Transverse colon (tissue), 4 donors: ENCODE measurements around the gene HYPK. TPM values are rescaled to one million over a fixed set of nuclear protein-coding genes. Genes with fewer than 3 reads are reported as not detected.
A peak's percentile ranks its signal among the peaks of the same experiment; 100 is the strongest.

ENCODE experiments used
- DNase-seq: peaks from one replicate; pipeline ENCODE4 v3.0.0-alpha.2; 2019
- H3K27ac ChIP-seq, 4 donors: fragments of 200-600 bp; sonication (generic); 2 replicates each; pipeline ENCODE4 v1.5.1; 2016 to 2018; ENCODE audit warnings: inconsistent platforms in 4 of 4
- H3K27me3 ChIP-seq: fragments of 200-600 bp; sonication (generic); 2 replicates; pipeline ENCODE4 v1.5.1; 2017; ENCODE audit warnings: inconsistent platforms
- H3K36me3 ChIP-seq, 4 donors: fragments of 200-600 bp; sonication (generic); 2 replicates each; pipeline ENCODE4 v1.5.1; 2017 to 2019; ENCODE audit warnings: inconsistent platforms in 4 of 4
- H3K4me1 ChIP-seq, 4 donors: fragments of 200-600 bp; sonication (generic); 2 replicates each; pipeline ENCODE4 v1.5.1; 2017 to 2020; ENCODE audit warnings: inconsistent platforms in 4 of 4
- H3K4me3 ChIP-seq, 4 donors: fragments of 200-600 bp; sonication (generic); 1 replicate in 1 of 4; 2 replicates in 3 of 4; pipeline versions ENCODE4 v1.5.1 to v1.6.1; 2017 to 2019; ENCODE audit warnings: inconsistent platforms in 4 of 4
- H3K9me3 ChIP-seq, 2 donors: fragments of 200-600 bp; sonication (generic); 2 replicates each; pipeline ENCODE4 v1.5.1; 2017 to 2019; ENCODE audit warnings: inconsistent platforms in 2 of 2
- EP300 ChIP-seq: sonication (generic); formaldehyde crosslinking; IDR thresholded peaks from one replicate; pipeline ENCODE4 v1.6.1; 2017; ENCODE audit warnings: antibody characterized with exemption, low read depth
- POLR2A ChIP-seq: fragments of 450-650 bp; IDR thresholded peaks from one replicate; pipeline ENCODE4 v1.6.1; 2016; ENCODE audit warnings: antibody characterized with exemption, mild to moderate bottlenecking, moderate library complexity
- POLR2AphosphoS5 ChIP-seq, 3 donors: sonication (generic); formaldehyde crosslinking; IDR thresholded peaks; one replicate each; pipeline ENCODE4 v1.6.1; 2016; ENCODE audit warnings: antibody characterized with exemption in 3 of 3
- WGBS, 2 donors: methylation state at CpG; one replicate each; pipeline ENCODE4 v1.1.5; 2018; ENCODE audit warnings: low coverage in 1 of 2; 5-methylcytosine and 5-hydroxymethylcytosine counted together
- in situ Hi-C, 4 donors: fragments of 200-750 bp; cut with MboI; loops; one replicate each; pipeline versions ENCODE4 v1.15.0 to v1.15.1; 2017; ENCODE audit warnings: low sequenced_read_pairs in 3 of 4, low pct_ligation_motif_present in 1 of 4, low pct_unique_long_range_greater_than_20kb in 1 of 4
- intact Hi-C: fragments of 100-400 bp; cut with DNase I; formaldehyde crosslinking; loops from one replicate; pipeline ENCODE4 v1.15.1; 2023; ENCODE audit warnings: low total_unique reads
- total RNA-seq, 4 donors: library from RNA; depleted of rRNA; stranded (reverse); fragments of >200 nt; gene quantifications; one replicate each; pipeline ENCODE4 v1.1.0, GENCODE V29; 2016
- TF ChIP-seq, protein P1 (sequence below), 5 experiments: fragments of 200-600 bp in 3 of 5; fragments of 450-650 bp in 2 of 5; sonication (generic) in 3 of 5; IDR thresholded peaks; 1 replicate in 2 of 5; 2 replicates in 3 of 5; pipeline ENCODE4 v1.5.1; 2016 to 2017; ENCODE audit warnings: antibody characterized with exemption in 5 of 5, inconsistent platforms in 3 of 5, mild to moderate bottlenecking in 2 of 5, moderate library complexity in 1 of 5

The HYPK gene
- total RNA-seq, 4 donors from 2014 or later: 10.6 to 41.1 (median 27.5) TPM

GRCh38 chr15:43775411-43775965, 24.9 kb upstream of the HYPK start:
- DNase-seq: peak; percentile 89
- H3K4me3 ChIP-seq: peak overlapping the region in 3 of 4 donors; percentile 44 to 81 (median 74)
- peaks cover 0 to 33% (median 17%) of the 10 kb centered on the region in 4 donors for H3K4me1 ChIP-seq
- intact Hi-C loops: no loop called here
- WGBS, 2 donors: 42% methylated on average over 1 of the region's 1 CpG; no CpG with 5 or more reads in 1 of the 2 donors
- H3K9me3 ChIP-seq: no peaks in the 10 kb centered on the region
- TF ChIP-seq POLR2AphosphoS5 (IDR thresholded peaks at IDR 0.05): peak; percentile 56 to 92 (median 82)
- no peak for TF ChIP-seq EP300
- TF ChIP-seq POLR2A: peak; percentile 77
- TF ChIP-seq, protein P1, sequence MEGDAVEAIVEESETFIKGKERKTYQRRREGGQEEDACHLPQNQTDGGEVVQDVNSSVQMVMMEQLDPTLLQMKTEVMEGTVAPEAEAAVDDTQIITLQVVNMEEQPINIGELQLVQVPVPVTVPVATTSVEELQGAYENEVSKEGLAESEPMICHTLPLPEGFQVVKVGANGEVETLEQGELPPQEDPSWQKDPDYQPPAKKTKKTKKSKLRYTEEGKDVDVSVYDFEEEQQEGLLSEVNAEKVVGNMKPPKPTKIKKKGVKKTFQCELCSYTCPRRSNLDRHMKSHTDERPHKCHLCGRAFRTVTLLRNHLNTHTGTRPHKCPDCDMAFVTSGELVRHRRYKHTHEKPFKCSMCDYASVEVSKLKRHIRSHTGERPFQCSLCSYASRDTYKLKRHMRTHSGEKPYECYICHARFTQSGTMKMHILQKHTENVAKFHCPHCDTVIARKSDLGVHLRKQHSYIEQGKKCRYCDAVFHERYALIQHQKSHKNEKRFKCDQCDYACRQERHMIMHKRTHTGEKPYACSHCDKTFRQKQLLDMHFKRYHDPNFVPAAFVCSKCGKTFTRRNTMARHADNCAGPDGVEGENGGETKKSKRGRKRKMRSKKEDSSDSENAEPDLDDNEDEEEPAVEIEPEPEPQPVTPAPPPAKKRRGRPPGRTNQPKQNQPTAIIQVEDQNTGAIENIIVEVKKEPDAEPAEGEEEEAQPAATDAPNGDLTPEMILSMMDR (IDR thresholded peaks at IDR 0.05): peak; percentile 27 to 82 (median 52)
- H3K27ac ChIP-seq: peak overlapping the region; percentile 88 to 97 (median 92)
- in situ Hi-C loops: loop anchor here in 1 of 4 donors (25.0 kb wide), 1 partner anchor 288 kb away; the partner anchor contains the start of gene TP53BP1
- peaks cover 0 to 30% (median 14%) of the 10 kb centered on the region in 4 donors for H3K36me3 ChIP-seq
- H3K27me3 ChIP-seq: no peaks in the 10 kb centered on the region

- 27% methylated on average over 35 of the region's 35 CpGs; no CpG with 5 or more reads in 1 of the 2 donors for WGBS, 2 donors
- in situ Hi-C loops: loop anchor here in 1 of 4 donors (25.0 kb wide), 1 partner anchor 289 kb away; the partner anchor contains the start of gene TP53BP1
- H3K4me3 ChIP-seq: peak overlapping the region; percentile 44 to 81 (median 72)
Observed at GRCh38 chr15:43776101-43776717, 24.2 kb upstream of the HYPK start.

DNA sequence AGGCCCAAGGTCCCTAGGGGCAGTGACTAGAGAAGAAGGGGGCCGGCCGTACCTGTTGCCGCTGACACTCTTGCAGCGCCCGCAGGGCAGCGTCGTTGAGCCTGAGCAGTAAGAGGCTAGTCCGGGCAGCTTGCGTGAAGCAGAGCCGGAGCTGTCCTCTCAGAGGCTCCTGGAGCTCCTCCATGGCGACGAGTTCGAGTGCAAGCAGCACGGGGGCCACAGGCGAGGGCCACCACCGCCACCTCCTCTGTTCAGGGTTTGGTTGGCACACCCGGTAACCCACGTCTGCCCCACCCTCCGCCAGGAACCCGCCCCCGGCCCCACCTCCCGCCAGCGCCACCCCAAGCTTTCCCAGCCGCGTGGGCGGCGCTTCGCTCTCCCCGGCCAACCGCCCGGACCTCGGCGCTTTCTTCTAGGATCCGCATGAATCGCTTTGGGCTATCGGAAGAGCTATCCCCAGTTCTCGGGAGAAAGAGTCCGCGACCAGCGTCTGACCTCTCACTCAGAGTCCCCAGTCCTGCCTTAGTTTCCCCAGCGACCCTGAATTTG, 23.6 kb upstream of the HYPK start, which contains the start of gene ELL3:
Gene ELL3, minus strand, starts transcription at position 249 of the 549 bp plus-strand sequence. Its CDS starts 65 bp downstream, at position 184.
- 0% methylated on average over 28 of the region's 41 CpGs; no CpG with 5 or more reads in 1 of the 2 donors for WGBS, 2 donors
- intact Hi-C loops: no loop called here
- Histone ChIP-seq H3K9me3 (no peaks in the 10 kb centered on the region), H3K27ac (peak within 1 kb of the TSS; percentile 88 to 97 (median 92)), H3K4me3 (peak within 1 kb of the TSS; percentile 44 to 81 (median 72)), H3K36me3 (peaks cover 0 to 18% (median 8%) of the 10 kb centered on the region in 4 donors), H3K27me3 (no peaks in the 10 kb centered on the region), H3K4me1 (peaks cover 0 to 26% (median 15%) of the 10 kb centered on the region in 4 donors)
- TF ChIP-seq, protein P1 (IDR thresholded peaks at IDR 0.05): no peak
- peak; percentile 95 for TF ChIP-seq POLR2A
- TF ChIP-seq POLR2AphosphoS5 (IDR thresholded peaks at IDR 0.05): peak; percentile 93 to 95 (median 94)
- TF ChIP-seq EP300: no peak
- in situ Hi-C loops: loop anchor here in 1 of 4 donors (25.0 kb wide), 1 partner anchor 289 kb away; the partner anchor contains the start of gene TP53BP1
- peak; percentile 91 for DNase-seq

More at GRCh38 chr15:43776101-43776717, 24.2 kb upstream of the HYPK start:
- peaks cover 0 to 31% (median 17%) of the 10 kb centered on the region in 4 donors for H3K4me1 ChIP-seq
- no peak for TF ChIP-seq POLR2AphosphoS5 (IDR thresholded peaks at IDR 0.05)
- TF ChIP-seq, protein P1 (IDR thresholded peaks at IDR 0.05): no peak
- no peak for TF ChIP-seq POLR2A
- DNase-seq: peak; percentile 60
- no peaks in the 10 kb centered on the region for H3K9me3 ChIP-seq
- peak overlapping the region; percentile 88 to 97 (median 92) for H3K27ac ChIP-seq
- peaks cover 0 to 23% (median 11%) of the 10 kb centered on the region in 4 donors for H3K36me3 ChIP-seq
- intact Hi-C loops: no loop called here
- no peaks in the 10 kb centered on the region for H3K27me3 ChIP-seq
